ENCODE results near the gene ZDHHC11B.

The ZDHHC11B gene

DNA sequence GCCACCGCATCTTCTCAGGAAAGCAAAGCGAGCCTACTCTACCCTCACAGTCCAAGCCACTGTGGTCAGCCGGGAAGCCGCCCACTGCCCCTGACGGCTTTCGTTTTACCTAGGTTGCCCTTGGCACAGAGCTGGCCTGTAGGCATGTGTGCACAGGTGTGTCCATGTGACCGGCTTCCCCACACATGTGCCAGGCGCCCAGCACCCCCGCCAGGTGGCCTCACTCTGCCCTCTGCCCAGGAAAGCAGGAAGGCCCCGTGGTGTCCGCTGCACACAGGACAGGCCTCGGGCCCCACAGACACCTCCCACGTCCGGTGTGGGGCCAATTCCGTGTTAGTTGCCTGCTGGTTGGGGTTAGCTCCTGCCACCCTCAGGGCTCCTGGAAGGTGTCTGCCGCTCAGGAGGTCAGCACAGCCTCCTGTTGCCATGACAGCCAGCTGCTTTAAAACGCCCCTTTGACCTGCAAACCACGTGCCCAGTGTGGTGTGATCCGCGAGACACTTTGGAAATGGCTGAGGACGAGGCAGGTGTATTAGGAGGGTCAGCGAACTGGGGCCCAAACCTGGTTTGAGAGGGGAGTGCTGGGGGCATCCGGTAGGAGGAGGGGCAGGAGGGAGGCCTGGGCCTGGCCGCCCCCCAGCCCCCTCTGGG lies 120.1 kb downstream of the ZDHHC11B start:
- TF ChIP-seq, protein P1, sequence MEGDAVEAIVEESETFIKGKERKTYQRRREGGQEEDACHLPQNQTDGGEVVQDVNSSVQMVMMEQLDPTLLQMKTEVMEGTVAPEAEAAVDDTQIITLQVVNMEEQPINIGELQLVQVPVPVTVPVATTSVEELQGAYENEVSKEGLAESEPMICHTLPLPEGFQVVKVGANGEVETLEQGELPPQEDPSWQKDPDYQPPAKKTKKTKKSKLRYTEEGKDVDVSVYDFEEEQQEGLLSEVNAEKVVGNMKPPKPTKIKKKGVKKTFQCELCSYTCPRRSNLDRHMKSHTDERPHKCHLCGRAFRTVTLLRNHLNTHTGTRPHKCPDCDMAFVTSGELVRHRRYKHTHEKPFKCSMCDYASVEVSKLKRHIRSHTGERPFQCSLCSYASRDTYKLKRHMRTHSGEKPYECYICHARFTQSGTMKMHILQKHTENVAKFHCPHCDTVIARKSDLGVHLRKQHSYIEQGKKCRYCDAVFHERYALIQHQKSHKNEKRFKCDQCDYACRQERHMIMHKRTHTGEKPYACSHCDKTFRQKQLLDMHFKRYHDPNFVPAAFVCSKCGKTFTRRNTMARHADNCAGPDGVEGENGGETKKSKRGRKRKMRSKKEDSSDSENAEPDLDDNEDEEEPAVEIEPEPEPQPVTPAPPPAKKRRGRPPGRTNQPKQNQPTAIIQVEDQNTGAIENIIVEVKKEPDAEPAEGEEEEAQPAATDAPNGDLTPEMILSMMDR (conservative IDR thresholded peaks at IDR 0.05; ENCODE audit: low read depth, low read length) = no peak
- no peak for DNase-seq (ENCODE audit: low read depth)
- no peak overlapping the region for H3K4me3 ChIP-seq (ENCODE audit: low read length)

DNA sequence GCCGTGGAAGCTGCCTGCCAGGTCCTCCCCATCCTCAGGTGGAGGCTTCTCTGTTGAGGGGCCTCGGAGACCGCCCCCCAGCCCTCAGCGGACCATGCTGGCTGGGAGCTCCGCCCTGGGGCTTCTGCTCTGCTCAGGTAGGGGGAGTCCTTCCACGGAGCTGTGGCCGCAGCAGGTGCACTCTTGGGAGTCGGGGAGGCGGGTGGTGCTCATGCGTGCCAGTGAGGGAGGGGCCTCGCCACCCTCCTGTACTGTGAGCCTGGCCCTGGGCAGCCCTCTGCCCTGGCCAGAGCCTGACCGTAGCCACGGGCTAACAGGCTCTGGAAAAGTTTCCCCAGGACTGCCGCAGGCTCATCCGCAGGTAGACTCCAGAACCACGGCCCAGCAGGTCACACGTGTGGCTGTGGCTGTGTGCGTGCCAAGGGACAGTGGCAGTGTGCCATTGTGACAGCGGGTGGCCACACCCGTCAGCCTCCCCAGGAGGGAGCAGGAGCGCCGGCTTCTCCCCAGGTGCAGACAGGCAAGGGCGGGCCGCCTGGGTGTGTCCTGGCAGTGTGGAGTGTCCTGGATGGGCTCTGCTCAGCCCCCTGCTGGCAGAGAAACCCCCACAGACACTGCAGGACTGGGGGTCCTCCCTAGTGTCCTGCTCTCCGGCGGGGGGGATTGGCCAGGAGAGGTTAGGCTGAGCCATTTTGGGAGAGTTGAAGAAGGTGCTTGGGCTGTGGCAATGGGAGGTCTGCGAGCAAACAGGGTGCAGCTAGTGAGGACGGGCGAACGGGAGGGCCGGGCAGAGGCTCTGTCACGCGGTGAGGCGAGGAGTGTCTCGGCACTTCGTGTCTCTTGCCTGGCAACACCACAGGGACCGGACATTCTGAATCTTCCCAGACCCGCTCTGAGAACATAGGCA lies 120.8 kb downstream of the ZDHHC11B start:
- TF ChIP-seq, protein P1 (conservative IDR thresholded peaks at IDR 0.05; ENCODE audit: low read depth, low read length) = no peak
- H3K4me3 ChIP-seq (ENCODE audit: low read length) = no peak overlapping the region
- DNase-seq (ENCODE audit: low read depth) = no peak

DNA sequence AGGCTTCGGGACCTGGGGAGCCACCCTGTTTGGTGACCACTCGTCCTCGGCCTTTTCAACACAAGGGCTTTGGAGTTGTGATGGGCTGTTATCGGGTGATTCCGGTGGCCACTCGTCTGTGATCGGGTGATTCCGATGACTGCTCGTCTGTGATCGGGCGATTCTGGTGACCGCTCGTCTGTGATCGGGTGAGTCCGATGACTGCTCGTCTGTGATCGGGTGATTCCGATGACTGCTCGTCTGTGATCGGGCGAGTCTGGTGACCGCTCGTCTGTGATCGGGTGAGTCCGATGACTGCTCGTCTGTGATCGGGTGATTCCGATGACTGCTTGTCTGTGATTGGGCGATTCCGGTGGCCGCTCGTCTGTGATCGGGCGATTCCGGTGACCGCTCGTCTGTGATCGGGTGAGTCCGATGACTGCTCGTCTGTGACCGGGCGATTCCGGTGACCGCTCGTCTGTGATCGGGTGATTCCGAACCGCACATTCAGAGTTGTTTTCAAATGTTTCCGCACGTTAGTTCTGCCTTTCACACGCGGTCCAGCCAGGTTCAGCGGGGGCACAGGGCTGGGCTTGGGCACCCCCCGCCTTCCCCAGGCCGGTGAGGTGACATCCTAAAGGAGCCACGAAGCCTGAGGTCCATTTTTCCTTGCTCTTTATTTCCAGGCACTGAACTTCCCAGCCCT lies 121.6 kb downstream of the ZDHHC11B start:
- DNase-seq (ENCODE audit: low read depth) = no peak
- no peak overlapping the region for H3K4me3 ChIP-seq (ENCODE audit: low read length)
- TF ChIP-seq, protein P1 (conservative IDR thresholded peaks at IDR 0.05; ENCODE audit: low read depth, low read length) = no peak

DNA sequence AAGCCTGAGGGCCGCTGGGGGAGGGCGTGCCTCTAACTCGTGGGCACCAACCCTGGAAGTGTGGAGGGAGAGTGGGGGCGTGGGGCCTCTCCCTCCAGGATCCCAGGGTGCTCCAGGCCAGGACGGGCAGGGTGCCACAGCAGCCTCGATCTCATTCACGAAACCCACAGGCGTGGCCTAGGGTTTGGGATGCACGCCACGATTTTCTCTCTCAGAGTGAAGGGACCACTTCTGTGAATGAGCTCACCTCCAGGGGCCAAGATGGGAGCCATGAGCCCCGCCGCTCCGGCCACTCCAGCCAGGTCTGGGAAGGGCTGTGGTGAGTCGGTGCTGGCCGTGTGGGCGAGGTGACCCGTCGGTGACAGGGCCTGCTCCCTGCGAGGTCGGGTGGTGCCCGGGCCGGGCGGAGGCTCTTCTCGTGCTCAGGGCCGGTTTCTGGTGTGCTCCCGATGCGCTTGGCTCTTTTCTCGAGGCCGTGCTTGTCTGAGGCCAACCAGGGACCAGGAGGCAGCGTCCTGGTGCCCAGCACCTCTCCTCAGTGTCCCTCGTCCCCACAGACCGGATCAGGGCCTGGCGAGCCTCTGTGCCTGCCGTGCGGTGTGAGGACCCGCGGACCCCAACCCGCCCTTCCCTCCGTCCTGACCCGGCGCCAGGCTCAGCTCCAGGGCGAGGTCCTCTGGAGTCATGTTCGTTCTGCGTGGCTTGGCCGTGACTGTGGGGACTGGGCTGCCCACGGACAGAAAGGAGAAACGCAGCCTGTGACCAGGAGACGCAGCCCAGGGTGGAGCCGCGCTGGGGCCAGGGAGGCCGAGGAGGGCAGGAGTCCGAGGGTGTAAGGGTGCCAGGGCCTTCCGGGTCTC lies 122.4 kb downstream of the ZDHHC11B start:
- H3K4me3 ChIP-seq (ENCODE audit: low read length) = no peak overlapping the region
- TF ChIP-seq, protein P1 (conservative IDR thresholded peaks at IDR 0.05; ENCODE audit: low read depth, low read length) = no peak
- DNase-seq (ENCODE audit: low read depth) = no peak

DNA sequence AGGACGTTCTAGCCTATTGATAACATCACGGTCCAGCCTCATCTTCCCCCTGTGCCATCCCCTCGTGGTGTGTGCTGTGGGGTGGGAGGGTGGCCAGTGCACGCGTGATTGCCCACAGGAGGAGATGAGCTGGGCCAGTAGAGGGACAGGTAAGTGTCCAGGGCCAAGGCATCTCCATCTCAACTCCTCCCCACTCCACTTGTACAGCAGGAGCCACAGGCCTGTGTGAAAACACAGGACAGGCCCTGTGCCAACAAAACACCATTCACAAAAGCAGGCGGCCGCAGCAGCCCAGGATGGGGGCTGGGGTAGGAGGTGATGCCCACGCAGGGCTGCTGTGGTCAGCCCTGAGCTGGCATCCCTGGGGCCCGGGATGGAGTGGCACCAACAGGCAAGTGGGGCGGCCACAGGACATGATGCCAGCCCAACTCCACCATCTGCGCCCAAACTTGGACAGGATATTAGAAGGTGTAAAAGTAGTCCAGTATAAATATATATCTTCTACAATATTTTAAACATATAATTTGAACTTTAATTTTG lies 124.0 kb downstream of the ZDHHC11B start:
- no peak overlapping the region for H3K4me3 ChIP-seq (ENCODE audit: low read length)
- TF ChIP-seq, protein P1 (conservative IDR thresholded peaks at IDR 0.05; ENCODE audit: low read depth, low read length) = no peak
- no peak for DNase-seq (ENCODE audit: low read depth)

All from retinal pigment epithelial cell (primary cell).